Astrocyte (in vitro differentiated cells and primary cell): ENCODE data around the gene RAB37.

Source experiments
- EZH2 ChIP-seq: IDR thresholded peaks from 2 replicates; pipeline ENCODE4 v1.6.1; 2012; ENCODE audit warnings: mild to moderate bottlenecking, low read length, inconsistent platforms; ENCODE audit not compliant: insufficient read depth
- TF ChIP-seq, protein P1 (sequence below): IDR thresholded peaks from 2 replicates; pipeline ENCODE4 v1.5.1; 2011; ENCODE audit warnings: low read depth, mild to moderate bottlenecking, inconsistent platforms, low read length, moderate library complexity; ENCODE audit not compliant: insufficient read depth

DNA sequence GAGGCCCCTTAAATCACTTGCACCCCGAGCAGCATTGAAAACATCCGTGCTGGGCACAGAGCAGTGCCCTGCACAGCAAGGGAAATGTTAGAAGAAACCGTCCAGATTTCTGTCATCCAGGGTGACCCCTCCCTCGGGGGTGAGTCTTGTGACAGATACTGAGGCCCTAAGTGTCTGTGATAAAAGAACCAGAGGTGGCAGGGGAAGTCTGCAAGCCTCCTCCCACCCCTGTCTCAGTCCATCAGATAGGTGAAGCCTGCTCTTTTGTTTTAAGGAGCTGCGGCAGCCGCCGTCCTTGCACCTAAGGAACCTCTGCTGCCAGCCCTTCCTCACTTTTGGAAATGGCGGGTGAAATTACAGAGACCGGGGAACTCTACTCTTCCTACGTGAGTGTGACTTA is 39.9 kb downstream of the RAB37 start:
- TF ChIP-seq, protein P1, sequence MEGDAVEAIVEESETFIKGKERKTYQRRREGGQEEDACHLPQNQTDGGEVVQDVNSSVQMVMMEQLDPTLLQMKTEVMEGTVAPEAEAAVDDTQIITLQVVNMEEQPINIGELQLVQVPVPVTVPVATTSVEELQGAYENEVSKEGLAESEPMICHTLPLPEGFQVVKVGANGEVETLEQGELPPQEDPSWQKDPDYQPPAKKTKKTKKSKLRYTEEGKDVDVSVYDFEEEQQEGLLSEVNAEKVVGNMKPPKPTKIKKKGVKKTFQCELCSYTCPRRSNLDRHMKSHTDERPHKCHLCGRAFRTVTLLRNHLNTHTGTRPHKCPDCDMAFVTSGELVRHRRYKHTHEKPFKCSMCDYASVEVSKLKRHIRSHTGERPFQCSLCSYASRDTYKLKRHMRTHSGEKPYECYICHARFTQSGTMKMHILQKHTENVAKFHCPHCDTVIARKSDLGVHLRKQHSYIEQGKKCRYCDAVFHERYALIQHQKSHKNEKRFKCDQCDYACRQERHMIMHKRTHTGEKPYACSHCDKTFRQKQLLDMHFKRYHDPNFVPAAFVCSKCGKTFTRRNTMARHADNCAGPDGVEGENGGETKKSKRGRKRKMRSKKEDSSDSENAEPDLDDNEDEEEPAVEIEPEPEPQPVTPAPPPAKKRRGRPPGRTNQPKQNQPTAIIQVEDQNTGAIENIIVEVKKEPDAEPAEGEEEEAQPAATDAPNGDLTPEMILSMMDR, result no peak
- no peak for TF ChIP-seq EZH2
